Stomach (tissue), 4 donors: ENCODE results near the gene DNAJB7.

Source experiments
- POLR2A ChIP-seq, 4 donors: fragments of 450-650 bp; IDR thresholded peaks; one replicate each; pipeline ENCODE4 v1.6.1; 2016; ENCODE audit warnings: antibody characterized with exemption in 4 of 4, control low read depth in 2 of 4, mild to moderate bottlenecking in 1 of 4, moderate library complexity in 1 of 4
- TF ChIP-seq, protein P1 (sequence below), 7 experiments: fragments of 450-650 bp in 4 of 7; fragments of 200-600 bp in 3 of 7; sonication (generic) in 3 of 7; IDR thresholded peaks; one replicate each; pipeline ENCODE4 v1.5.1; 2016 to 2019; ENCODE audit warnings: antibody characterized with exemption in 7 of 7, control low read depth in 2 of 7, mild to moderate bottlenecking in 1 of 7

DNA sequence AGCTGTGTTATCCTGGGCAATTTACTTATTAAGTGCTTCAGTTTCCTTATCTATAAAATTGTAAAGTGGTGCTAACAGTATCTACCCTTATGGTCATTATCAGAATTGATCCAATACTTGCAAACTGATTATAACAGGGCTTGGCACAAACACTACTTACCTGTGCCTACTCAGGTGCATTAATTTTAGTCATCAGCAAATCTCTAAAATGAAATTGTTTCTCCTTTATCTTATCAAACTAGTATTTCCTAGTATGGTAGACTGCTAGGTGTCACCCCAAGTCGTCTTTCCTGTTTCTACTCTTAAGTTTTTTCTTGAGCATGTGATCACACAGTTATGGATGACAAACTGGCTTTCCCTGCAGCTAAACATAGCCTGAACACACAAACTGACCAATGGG lies 38.5 kb downstream of the DNAJB7 start:
- TF ChIP-seq, protein P1, sequence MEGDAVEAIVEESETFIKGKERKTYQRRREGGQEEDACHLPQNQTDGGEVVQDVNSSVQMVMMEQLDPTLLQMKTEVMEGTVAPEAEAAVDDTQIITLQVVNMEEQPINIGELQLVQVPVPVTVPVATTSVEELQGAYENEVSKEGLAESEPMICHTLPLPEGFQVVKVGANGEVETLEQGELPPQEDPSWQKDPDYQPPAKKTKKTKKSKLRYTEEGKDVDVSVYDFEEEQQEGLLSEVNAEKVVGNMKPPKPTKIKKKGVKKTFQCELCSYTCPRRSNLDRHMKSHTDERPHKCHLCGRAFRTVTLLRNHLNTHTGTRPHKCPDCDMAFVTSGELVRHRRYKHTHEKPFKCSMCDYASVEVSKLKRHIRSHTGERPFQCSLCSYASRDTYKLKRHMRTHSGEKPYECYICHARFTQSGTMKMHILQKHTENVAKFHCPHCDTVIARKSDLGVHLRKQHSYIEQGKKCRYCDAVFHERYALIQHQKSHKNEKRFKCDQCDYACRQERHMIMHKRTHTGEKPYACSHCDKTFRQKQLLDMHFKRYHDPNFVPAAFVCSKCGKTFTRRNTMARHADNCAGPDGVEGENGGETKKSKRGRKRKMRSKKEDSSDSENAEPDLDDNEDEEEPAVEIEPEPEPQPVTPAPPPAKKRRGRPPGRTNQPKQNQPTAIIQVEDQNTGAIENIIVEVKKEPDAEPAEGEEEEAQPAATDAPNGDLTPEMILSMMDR (IDR thresholded peaks at IDR 0.05), result no peak
- no peak for TF ChIP-seq POLR2A (IDR thresholded peaks at IDR 0.05)
